Neutrophil (primary cell): ENCODE measurements around the gene USP36.
A peak's percentile ranks its signal among the peaks of the same experiment; 100 is the strongest.

Experiments used
- H3K27ac ChIP-seq: fragments of 200-600 bp; sonication (generic); 2 replicates; pipeline ENCODE4 v1.5.1; 2016; ENCODE audit warnings: mild to moderate bottlenecking, moderate library complexity
- H3K27me3 ChIP-seq: fragments of 200-600 bp; sonication (generic); 2 replicates; pipeline ENCODE4 v1.6.0; 2016; ENCODE audit warnings: mild to moderate bottlenecking
- H3K36me3 ChIP-seq: fragments of 200-600 bp; sonication (generic); 2 replicates; pipeline ENCODE4 v1.5.1; 2017
- H3K4me1 ChIP-seq, 2 experiments: fragments of 200-600 bp in 1 of 2; sonication (generic) in 1 of 2; 1 replicate in 1 of 2; 2 replicates in 1 of 2; pipeline versions ENCODE4 v1.5.1 to v1.6.1; 2013 to 2016; ENCODE audit warnings: low read depth in 1 of 2, low read length in 1 of 2, mild to moderate bottlenecking in 1 of 2, moderate library complexity in 1 of 2; ENCODE audit not compliant: control insufficient read depth in 1 of 2, insufficient read depth in 1 of 2
- H3K4me3 ChIP-seq, 2 experiments: fragments of 200-600 bp in 1 of 2; sonication (generic) in 1 of 2; 1 replicate in 1 of 2; 2 replicates in 1 of 2; pipeline ENCODE4 v1.5.1; 2013 to 2016; ENCODE audit warnings: low read depth in 1 of 2, low read length in 1 of 2, mild to moderate bottlenecking in 1 of 2, moderate library complexity in 1 of 2
- H3K9me3 ChIP-seq: fragments of 200-600 bp; sonication (generic); 2 replicates; pipeline ENCODE4 v1.5.1; 2016
- CTCF ChIP-seq: fragments of 200-600 bp; sonication (generic); IDR thresholded peaks from 2 replicates; pipeline ENCODE4 v1.5.1; 2016; ENCODE audit warnings: antibody characterized with exemption

Gene USP36

GRCh38 chr17:78857266-78857665 is 16.7 kb upstream of the USP36 start:
- peaks cover 0 to 12% of the 10 kb centered on the region in 2 experiments for H3K4me1 ChIP-seq
- H3K36me3 ChIP-seq = peaks cover 88% of the 10 kb centered on the region
- no peak for TF ChIP-seq CTCF
- H3K27ac ChIP-seq = no peak overlapping the region
- no peaks in the 10 kb centered on the region for H3K9me3 ChIP-seq
- no peak overlapping the region for H3K4me3 ChIP-seq
- H3K27me3 ChIP-seq = no peaks in the 10 kb centered on the region

GRCh38 chr17:78855561-78856165 is 15.0 kb upstream of the USP36 start:
- Histone ChIP-seq H3K4me1 (peaks cover 0 to 10% of the 10 kb centered on the region in 2 experiments), H3K27ac (peak overlapping the region; percentile 31), H3K4me3 (no peak overlapping the region), H3K36me3 (peaks cover 86% of the 10 kb centered on the region), H3K9me3 (no peaks in the 10 kb centered on the region), H3K27me3 (no peaks in the 10 kb centered on the region)
- TF ChIP-seq CTCF = no peak

GRCh38 chr17:78854508-78854907 is 13.9 kb upstream of the USP36 start:
- no peak for TF ChIP-seq CTCF
- no peak overlapping the region for H3K4me3 ChIP-seq
- H3K27ac ChIP-seq = peak overlapping the region; percentile 47
- H3K27me3 ChIP-seq = no peaks in the 10 kb centered on the region
- H3K4me1 ChIP-seq = peaks cover 0 to 10% of the 10 kb centered on the region in 2 experiments
- H3K9me3 ChIP-seq = no peaks in the 10 kb centered on the region
- peaks cover 76% of the 10 kb centered on the region for H3K36me3 ChIP-seq

GRCh38 chr17:78853926-78854394 is 13.3 kb upstream of the USP36 start:
- TF ChIP-seq CTCF = no peak
- Histone ChIP-seq H3K4me3 (no peak overlapping the region), H3K27me3 (no peaks in the 10 kb centered on the region), H3K4me1 (peaks cover 0 to 10% of the 10 kb centered on the region in 2 experiments), H3K36me3 (peaks cover 72% of the 10 kb centered on the region), H3K9me3 (no peaks in the 10 kb centered on the region), H3K27ac (peak overlapping the region; percentile 47)

GRCh38 chr17:78852709-78853121 is 12.1 kb upstream of the USP36 start:
- Histone ChIP-seq H3K27ac (no peak overlapping the region), H3K36me3 (peaks cover 59% of the 10 kb centered on the region), H3K27me3 (no peaks in the 10 kb centered on the region), H3K9me3 (no peaks in the 10 kb centered on the region), H3K4me1 (peaks cover 0 to 10% of the 10 kb centered on the region in 2 experiments), H3K4me3 (no peak overlapping the region)
- TF ChIP-seq CTCF = no peak
